Spinal cord (tissue), 10 donors: ENCODE results near the gene MGAT5B. TPM values are rescaled to one million over a fixed set of nuclear protein-coding genes. Genes with fewer than 3 reads are reported as not detected.
A peak's percentile ranks its signal among the peaks of the same experiment; 100 is the strongest.

Experiments
- DNase-seq, 6 donors: peaks; one replicate each; pipeline versions ENCODE4 v3.0.0 to v3.0.0-alpha.2; 2013 to 2015; ENCODE audit warnings: low spot score in 6 of 6, low read depth in 4 of 6
- H3K27ac ChIP-seq: one replicate; pipeline ENCODE4 v1.5.1; 2013; ENCODE audit warnings: low read depth, low read length, control low read depth
- H3K27me3 ChIP-seq: one replicate; pipeline ENCODE4 v1.6.1; 2013; ENCODE audit warnings: low read length; ENCODE audit not compliant: control insufficient read depth, insufficient read depth
- H3K36me3 ChIP-seq: one replicate; pipeline ENCODE4 v1.6.1; 2013; ENCODE audit warnings: low read length; ENCODE audit not compliant: control insufficient read depth, insufficient read depth
- H3K4me1 ChIP-seq: one replicate; pipeline ENCODE4 v1.6.1; 2013; ENCODE audit warnings: low read length; ENCODE audit not compliant: control insufficient read depth, insufficient read depth
- H3K4me3 ChIP-seq: one replicate; pipeline ENCODE4 v1.5.1; 2013; ENCODE audit warnings: low read depth, low read length, control low read depth
- H3K9me3 ChIP-seq: one replicate; pipeline ENCODE4 v1.6.1; 2013; ENCODE audit warnings: low read length; ENCODE audit not compliant: control insufficient read depth, insufficient read depth
- WGBS: methylation state at CpG from one replicate; pipeline ENCODE4 v1.1.5; 2013; ENCODE audit warnings: missing lambda C conversion rate; ENCODE audit not compliant: insufficient coverage; 5-methylcytosine and 5-hydroxymethylcytosine counted together
- long read RNA-seq, 4 donors: transcript quantifications; one replicate each; lab custom pipeline, GENCODE V29; 2026
- polyA plus RNA-seq, 2 donors: library from polyadenylated mRNA; unstranded; fragments of 120-200 nt; gene quantifications; one replicate each; pipeline ENCODE4 v1.2.1, GENCODE V29; 2013; ENCODE audit not compliant: insufficient read length in 2 of 2
- total RNA-seq, 2 donors: library from RNA; depleted of rRNA in 1 of 2; stranded (reverse); fragments of 120-200 nt in 1 of 2; fragments of >200 nt in 1 of 2; gene quantifications; one replicate each; pipeline versions ENCODE4 v1.2.3 to v1.2.4, GENCODE V29; 2013 to 2014
- donor health status: healthy.

The MGAT5B gene
- total RNA-seq (10 to 100 TPM in 1 of 2 donors, 1 to 10 TPM in 1; 6.9 to 18.1 TPM), polyA plus RNA-seq (10 to 100 TPM; 65.0 to 80.5 TPM)
- long read RNA-seq, donor 1, partial matches to known transcripts: 0 of 1 reads
- long read RNA-seq, donor 1, other reads (novel, unspliced or antisense): 0 of 1 reads
- long read RNA-seq, donor 2, partial matches to known transcripts: 0 of 1 reads
- long read RNA-seq, donor 2, other reads (novel, unspliced or antisense): 0 of 1 reads
- long read RNA-seq, donor 3, partial matches to known transcripts: 6 of 6 reads
- long read RNA-seq, donor 3, other reads (novel, unspliced or antisense): 0 of 6 reads
- long read RNA-seq, donor 4: 0 reads

GRCh38 chr17:76868176-76868668, at the start of gene MGAT5B:
Gene MGAT5B (plus strand): TSS chr17:76868404. CDS start chr17:76869030, 626 bp downstream.
- H3K27me3 ChIP-seq: peaks cover 7% of the 10 kb centered on the region
- peak; percentile 63 to 96 (median 82) for DNase-seq
- H3K9me3 ChIP-seq: no peaks in the 10 kb centered on the region
- under 1% methylated on average over 76 of the region's 76 CpGs for WGBS
- H3K4me1 ChIP-seq: peaks cover 51% of the 10 kb centered on the region
- H3K27ac ChIP-seq: no peak within 1 kb of the TSS
- H3K36me3 ChIP-seq: peaks cover 18% of the 10 kb centered on the region
- H3K4me3 ChIP-seq: peak within 1 kb of the TSS; percentile 41

GRCh38 chr17:76820039-76820438, 48.2 kb upstream of the MGAT5B start:
- no peak for DNase-seq
- Histone ChIP-seq H3K4me1 (peaks cover 11% of the 10 kb centered on the region), H3K4me3 (no peak overlapping the region), H3K27ac (no peak overlapping the region), H3K27me3 (no peaks in the 10 kb centered on the region), H3K36me3 (no peaks in the 10 kb centered on the region), H3K9me3 (no peaks in the 10 kb centered on the region)
- WGBS: no CpG with 5 or more reads among the region's 1 CpG

DNA sequence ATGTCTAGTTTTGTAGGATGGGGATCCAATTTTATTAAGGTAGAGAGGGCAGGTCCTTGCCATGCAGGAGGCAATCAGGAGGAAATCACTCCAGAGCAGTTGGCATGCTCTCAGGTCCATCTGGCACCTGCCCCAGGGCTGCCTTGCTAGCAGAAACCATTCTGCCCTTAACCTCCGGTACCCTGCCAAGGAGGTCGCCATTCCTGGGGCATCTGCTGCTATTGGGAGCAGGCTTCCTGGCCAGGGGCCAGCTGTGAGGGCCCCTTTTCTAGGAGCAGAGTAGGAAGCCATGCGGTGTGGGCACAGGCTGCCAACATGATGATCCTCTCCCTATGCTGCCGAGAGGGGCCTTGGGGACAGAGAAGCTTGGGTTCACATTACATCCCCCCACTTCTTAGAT, 47.6 kb upstream of the MGAT5B start:
- peaks cover 11% of the 10 kb centered on the region for H3K4me1 ChIP-seq
- no peaks in the 10 kb centered on the region for H3K36me3 ChIP-seq
- WGBS: 11% methylated on average over 3 of the region's 4 CpGs
- no peak overlapping the region for H3K4me3 ChIP-seq
- H3K27me3 ChIP-seq: no peaks in the 10 kb centered on the region
- peak in 1 of 6 donors; percentile 52 for DNase-seq
- H3K27ac ChIP-seq: no peak overlapping the region
- H3K9me3 ChIP-seq: no peaks in the 10 kb centered on the region

DNA sequence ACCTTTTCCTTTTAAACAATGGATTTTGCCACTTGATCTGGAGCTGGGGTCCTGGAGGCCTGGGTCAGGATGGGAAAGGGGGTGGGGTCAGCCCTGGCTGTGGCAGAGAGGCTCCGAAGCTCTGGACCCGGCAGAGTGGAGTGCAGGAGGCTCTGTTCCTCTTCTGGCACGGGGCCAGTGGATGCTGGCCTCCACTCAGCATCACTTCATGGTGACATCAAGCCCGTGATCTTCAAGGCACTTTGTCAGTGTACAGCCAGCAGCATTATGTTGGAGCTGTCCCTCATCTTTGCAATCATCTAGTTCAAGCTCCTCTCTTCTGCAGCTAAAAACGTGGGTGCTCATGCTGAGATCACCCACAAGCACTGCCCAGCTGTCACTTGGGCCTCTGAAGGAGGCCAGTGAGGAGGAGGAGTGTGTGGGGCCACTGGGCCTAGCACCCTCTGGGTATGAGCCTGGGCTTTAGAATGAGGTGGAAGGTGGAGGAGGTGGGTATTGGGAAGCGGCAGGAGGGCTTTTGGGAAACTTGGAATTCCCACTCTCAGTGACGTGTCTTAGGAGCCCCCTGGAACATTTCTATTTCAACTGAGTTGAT, 45.9 kb upstream of the MGAT5B start:
- H3K36me3 ChIP-seq: no peaks in the 10 kb centered on the region
- 73% methylated on average over 7 of the region's 7 CpGs for WGBS

GRCh38 chr17:76824093-76824492, 44.1 kb upstream of the MGAT5B start:
- Histone ChIP-seq H3K9me3 (no peaks in the 10 kb centered on the region), H3K36me3 (no peaks in the 10 kb centered on the region), H3K27me3 (no peaks in the 10 kb centered on the region), H3K27ac (no peak overlapping the region), H3K4me3 (no peak overlapping the region), H3K4me1 (peaks cover 19% of the 10 kb centered on the region)
- 66% methylated on average over 10 of the region's 12 CpGs for WGBS
- no peak for DNase-seq

More for the DNA sequence above, 45.9 kb upstream of the MGAT5B start:
- Histone ChIP-seq H3K9me3 (no peaks in the 10 kb centered on the region), H3K27me3 (no peaks in the 10 kb centered on the region), H3K27ac (no peak overlapping the region), H3K4me3 (no peak overlapping the region), H3K4me1 (peaks cover 19% of the 10 kb centered on the region)
- DNase-seq: no peak

- Histone ChIP-seq H3K4me3 (no peak overlapping the region), H3K36me3 (no peaks in the 10 kb centered on the region), H3K9me3 (no peaks in the 10 kb centered on the region), H3K27ac (no peak overlapping the region), H3K27me3 (no peaks in the 10 kb centered on the region), H3K4me1 (peaks cover 13% of the 10 kb centered on the region)
- DNase-seq: peak in 1 of 6 donors; percentile 50
- 70% methylated on average over 14 of the region's 24 CpGs for WGBS
Observed at GRCh38 chr17:76826330-76827068, 41.7 kb upstream of the MGAT5B start.

- 93% methylated on average over 10 of the region's 14 CpGs for WGBS
- no peaks in the 10 kb centered on the region for H3K27me3 ChIP-seq
- DNase-seq: no peak
- no peak overlapping the region for H3K4me3 ChIP-seq
- H3K36me3 ChIP-seq: no peaks in the 10 kb centered on the region
- H3K27ac ChIP-seq: no peak overlapping the region
- peaks cover 13% of the 10 kb centered on the region for H3K4me1 ChIP-seq
- no peaks in the 10 kb centered on the region for H3K9me3 ChIP-seq
Observed at GRCh38 chr17:76827736-76828135, 40.5 kb upstream of the MGAT5B start.

DNA sequence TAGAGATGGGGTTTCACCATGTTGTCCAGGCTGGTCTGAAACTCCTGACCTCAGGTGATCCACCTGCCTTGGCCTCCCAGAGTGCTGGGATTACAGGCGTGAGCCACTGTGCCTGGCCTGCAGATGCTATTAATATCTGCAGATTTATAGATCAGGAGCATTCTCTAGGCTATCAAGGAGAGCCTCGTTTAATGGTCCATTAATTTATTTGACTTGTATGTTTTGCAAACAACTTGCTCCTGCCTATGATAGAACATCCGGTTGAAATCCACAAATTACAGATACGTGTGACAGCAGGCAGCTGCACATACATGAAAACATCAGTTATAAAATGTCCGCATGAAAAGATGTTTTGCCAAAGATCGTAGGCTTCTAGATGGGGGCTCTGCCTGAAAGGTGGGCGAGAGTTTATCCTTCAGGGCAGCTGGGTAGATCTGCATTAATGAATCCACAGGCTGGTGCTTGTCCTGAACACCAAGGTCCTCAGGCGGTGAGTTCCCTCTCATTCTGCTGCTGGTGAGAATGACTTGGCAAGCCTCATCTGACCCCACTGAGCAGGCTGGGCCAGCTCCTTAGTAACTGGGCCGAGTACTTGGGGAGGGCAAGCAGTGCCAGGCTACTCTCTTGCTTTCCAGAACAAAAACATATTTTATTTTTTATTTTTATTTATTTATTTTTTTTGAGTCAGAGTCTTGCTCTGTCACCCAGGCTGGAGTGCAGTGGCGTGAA, 37.1 kb upstream of the MGAT5B start:
- DNase-seq: no peak
- peaks cover 18% of the 10 kb centered on the region for H3K4me1 ChIP-seq

DNA sequence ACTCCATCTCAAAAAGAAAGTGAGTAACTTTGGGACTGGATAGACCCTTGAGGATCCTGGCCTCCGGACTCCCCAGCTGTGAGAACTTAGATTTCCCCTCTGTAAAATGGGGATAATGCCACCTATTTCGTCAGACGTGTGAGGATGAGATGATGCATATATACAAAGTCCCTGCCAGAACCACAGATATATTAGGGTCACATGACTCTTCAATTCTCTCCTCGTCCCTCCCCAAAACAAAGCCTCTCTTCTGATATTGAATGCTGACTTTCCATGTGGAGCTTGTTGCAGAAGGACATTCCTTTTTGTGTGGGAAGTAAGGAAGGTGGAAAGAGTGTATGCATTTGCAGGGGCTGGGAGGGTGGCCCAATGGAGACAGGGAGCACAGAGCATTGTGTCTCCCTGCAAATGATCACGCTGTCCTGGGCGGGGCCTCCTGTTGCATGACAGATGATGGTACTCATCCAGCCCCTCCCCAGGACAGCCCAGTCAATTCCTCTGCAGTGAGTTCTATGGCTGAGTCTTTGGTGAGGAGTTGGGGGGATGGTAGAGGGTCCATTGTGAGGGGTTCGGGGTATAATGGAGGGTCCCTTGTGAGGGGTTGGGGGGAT, 35.1 kb upstream of the MGAT5B start:
- no peak overlapping the region for H3K4me3 ChIP-seq
- DNase-seq: no peak
- H3K9me3 ChIP-seq: no peaks in the 10 kb centered on the region
- H3K36me3 ChIP-seq: no peaks in the 10 kb centered on the region
- H3K27me3 ChIP-seq: no peaks in the 10 kb centered on the region
- H3K27ac ChIP-seq: no peak overlapping the region
- 96% methylated on average over 4 of the region's 7 CpGs for WGBS
- peaks cover 15% of the 10 kb centered on the region for H3K4me1 ChIP-seq

More for the DNA sequence above, 37.1 kb upstream of the MGAT5B start:
- H3K36me3 ChIP-seq: no peaks in the 10 kb centered on the region
- H3K27me3 ChIP-seq: no peaks in the 10 kb centered on the region
- no peak overlapping the region for H3K4me3 ChIP-seq
- H3K27ac ChIP-seq: no peak overlapping the region
- WGBS: 81% methylated on average over 9 of the region's 10 CpGs
- H3K9me3 ChIP-seq: no peaks in the 10 kb centered on the region
